Measurements from ENCODE around the gene BCAS3.

Gene BCAS3

DNA sequence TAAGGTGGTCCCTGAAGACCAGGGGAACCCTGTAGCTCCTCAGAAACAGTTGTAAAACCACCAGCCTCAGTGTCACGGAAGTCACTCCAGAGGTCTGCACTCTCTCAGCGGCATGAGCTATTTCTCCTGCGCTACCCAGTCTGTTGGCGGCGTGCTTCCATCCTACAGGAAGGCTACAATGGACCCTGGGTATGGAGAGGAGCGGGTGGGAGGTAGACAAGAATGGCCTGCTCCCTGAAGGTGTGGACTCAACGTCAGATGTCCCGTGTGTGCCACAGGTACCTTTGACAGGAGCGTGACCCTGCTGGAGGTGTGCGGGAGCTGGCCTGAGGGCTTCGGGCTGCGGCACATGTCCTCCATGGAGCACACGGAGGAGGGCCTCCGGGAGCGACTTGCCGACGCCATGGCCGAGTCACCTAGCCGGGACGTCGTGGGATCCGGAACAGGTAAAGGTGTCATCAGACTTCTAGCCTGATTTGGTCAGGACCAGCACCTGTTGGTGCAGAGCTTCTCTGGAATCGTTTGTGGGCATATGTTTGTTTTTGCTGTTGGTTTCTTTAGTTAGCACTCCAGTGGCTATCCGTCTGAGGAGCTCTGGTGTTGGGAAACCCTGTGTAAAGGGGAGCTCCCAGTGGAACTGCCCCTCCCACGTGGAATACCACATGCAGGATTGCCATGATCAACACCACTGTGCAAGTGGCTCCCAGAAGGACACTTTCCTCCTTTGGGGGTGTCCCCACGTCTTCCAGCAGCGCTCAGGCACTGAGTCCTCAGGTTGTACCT is 690.6 kb downstream of the BCAS3 start:
- CTCF ChIA-PET, result interaction anchor here (0.6 to 2.3 kb wide), 3 partner anchors 9 to 32 kb away, joined by 3 to 4 read pairs (median 4); no protein-coding TSS in a partner anchor
- TF ChIP-seq FOXK2 (IDR thresholded peaks at IDR 0.05) (no peak), ZNF384 (IDR thresholded peaks at IDR 0.05) (no peak), ARNT (IDR thresholded peaks at IDR 0.05) (no peak), L3MBTL2 (conservative IDR thresholded peaks at IDR 0.05) (no peak), FOXA1 (IDR thresholded peaks at IDR 0.05) (no peak), SP1 (IDR thresholded peaks at IDR 0.05) (no peak), SUZ12 (IDR thresholded peaks at IDR 0.05) (no peak), FOXM1 (IDR thresholded peaks at IDR 0.05; ENCODE audit: borderline replicate concordance) (no peak), HDGF (IDR thresholded peaks at IDR 0.05; ENCODE audit: borderline replicate concordance) (no peak)
- TF ChIP-seq, protein P1, sequence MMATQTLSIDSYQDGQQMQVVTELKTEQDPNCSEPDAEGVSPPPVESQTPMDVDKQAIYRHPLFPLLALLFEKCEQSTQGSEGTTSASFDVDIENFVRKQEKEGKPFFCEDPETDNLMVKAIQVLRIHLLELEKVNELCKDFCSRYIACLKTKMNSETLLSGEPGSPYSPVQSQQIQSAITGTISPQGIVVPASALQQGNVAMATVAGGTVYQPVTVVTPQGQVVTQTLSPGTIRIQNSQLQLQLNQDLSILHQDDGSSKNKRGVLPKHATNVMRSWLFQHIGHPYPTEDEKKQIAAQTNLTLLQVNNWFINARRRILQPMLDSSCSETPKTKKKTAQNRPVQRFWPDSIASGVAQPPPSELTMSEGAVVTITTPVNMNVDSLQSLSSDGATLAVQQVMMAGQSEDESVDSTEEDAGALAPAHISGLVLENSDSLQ (IDR thresholded peaks at IDR 0.05), result no peak
- no peak for DNase-seq (ENCODE audit: extremely low spot score)
- POLR2A ChIA-PET, result no interaction called here

DNA sequence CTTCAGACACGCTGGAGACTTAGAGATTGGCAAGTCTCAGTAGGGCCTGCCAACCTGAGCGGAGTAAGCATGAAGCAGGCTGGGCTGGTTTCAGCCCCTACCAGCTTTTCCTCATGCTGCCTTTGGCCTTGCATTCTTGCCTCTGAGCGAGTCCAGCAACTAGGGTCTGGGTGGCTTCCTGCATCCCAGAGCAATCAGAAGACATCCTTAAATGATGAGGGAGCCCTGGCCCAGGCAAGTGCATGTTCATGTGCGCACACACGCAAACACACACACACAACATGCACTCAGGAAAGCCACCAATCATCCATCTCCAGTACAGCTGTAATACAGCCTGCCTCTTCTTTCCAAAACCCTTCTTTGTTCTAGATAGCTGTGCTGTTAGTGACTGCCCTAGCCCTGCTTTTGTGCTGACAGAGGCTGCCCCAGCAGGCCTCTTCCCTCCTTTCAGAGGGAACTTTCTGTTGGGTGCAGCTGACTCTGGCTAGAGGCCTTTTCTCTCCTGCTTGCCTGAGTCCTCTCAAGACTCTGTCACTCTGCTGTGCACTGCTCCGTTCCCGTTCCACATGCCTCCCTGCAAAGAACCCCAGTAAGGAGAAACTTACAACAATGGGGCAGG is 691.3 kb downstream of the BCAS3 start:
- TF ChIP-seq SUZ12 (IDR thresholded peaks at IDR 0.05) (no peak), L3MBTL2 (conservative IDR thresholded peaks at IDR 0.05) (no peak), HDGF (IDR thresholded peaks at IDR 0.05; ENCODE audit: borderline replicate concordance) (no peak), SP1 (IDR thresholded peaks at IDR 0.05) (no peak), ELF4 (IDR thresholded peaks at IDR 0.05) (no peak), TARDBP (IDR thresholded peaks at IDR 0.05) (no peak), LEF1 (IDR thresholded peaks at IDR 0.05; ENCODE audit: borderline replicate concordance) (no peak), ZNF384 (IDR thresholded peaks at IDR 0.05) (no peak), ARNT (IDR thresholded peaks at IDR 0.05) (no peak), FOXA1 (IDR thresholded peaks at IDR 0.05) (no peak), BHLHE40 (IDR thresholded peaks at IDR 0.05; ENCODE audit: borderline replicate concordance) (no peak), NFRKB (IDR thresholded peaks at IDR 0.05) (no peak), CTBP1 (IDR thresholded peaks at IDR 0.05; ENCODE audit: borderline replicate concordance) (no peak)
- TF ChIP-seq, protein P1 (IDR thresholded peaks at IDR 0.05), result no peak
- ChIA-PET POLR2A (no interaction called here), CTCF (interaction anchor here (0.6 to 2.3 kb wide), 2 partner anchors 10 to 33 kb away, joined by 3 to 4 read pairs; no protein-coding TSS in a partner anchor)
- no peak for DNase-seq (ENCODE audit: extremely low spot score)

DNA sequence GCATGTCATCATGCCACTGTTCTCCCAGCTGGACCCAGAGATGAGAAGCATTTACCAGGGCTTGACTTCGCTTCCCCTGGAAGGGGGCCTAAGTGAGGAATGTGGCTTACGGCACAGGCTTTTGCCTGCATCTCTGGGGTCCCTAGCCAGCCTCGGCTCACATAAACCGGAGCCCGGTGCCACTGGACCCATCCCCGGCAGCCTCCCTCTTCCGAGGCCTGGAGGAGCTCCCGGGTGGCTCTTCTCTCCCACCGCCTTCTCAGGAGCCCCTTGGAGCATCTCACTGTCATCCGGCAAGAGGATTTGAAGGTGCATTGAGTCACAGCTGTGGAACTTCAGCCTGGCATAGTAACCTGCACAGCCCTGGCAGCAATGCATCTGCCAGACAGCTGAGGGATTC is 692.1 kb downstream of the BCAS3 start:
- TF ChIP-seq NFRKB (IDR thresholded peaks at IDR 0.05) (no peak), FOXA1 (IDR thresholded peaks at IDR 0.05) (no peak), CTBP1 (IDR thresholded peaks at IDR 0.05; ENCODE audit: borderline replicate concordance) (no peak)
- ChIA-PET POLR2A (no interaction called here), CTCF (no interaction called here)
- DNase-seq (ENCODE audit: extremely low spot score), result no peak

DNA sequence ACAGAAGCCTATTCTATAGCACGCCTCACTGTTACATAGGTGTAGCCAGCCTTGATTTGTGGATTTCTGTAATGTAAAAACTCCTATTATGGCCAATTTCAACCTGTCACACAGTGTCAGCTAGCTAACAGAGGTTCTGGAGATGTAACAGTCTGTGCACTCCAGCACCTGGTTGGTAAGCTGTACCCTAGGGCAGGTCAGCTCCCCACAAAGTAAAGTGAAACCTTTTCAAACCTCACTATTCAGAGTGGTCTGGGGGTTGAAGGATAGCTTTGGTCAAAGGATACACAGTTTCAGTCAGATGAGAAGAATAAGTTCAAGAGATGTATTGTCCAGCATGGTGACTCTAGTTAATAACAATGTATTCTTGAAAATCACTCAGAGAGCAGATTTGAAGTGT is 693.5 kb downstream of the BCAS3 start:
- no peak for DNase-seq (ENCODE audit: extremely low spot score)
- CTCF ChIA-PET, result interaction anchor here (1.0 kb wide), 1 partner anchor 14 kb away, joined by 3 read pairs; no protein-coding TSS in a partner anchor
- POLR2A ChIA-PET, result no interaction called here
- TF ChIP-seq FOXA1 (IDR thresholded peaks at IDR 0.05) (no peak), ARNT (IDR thresholded peaks at IDR 0.05) (no peak), SP1 (IDR thresholded peaks at IDR 0.05) (no peak), BHLHE40 (IDR thresholded peaks at IDR 0.05; ENCODE audit: borderline replicate concordance) (no peak), FOXM1 (IDR thresholded peaks at IDR 0.05; ENCODE audit: borderline replicate concordance) (no peak), CTBP1 (IDR thresholded peaks at IDR 0.05; ENCODE audit: borderline replicate concordance) (no peak), TARDBP (IDR thresholded peaks at IDR 0.05) (no peak), L3MBTL2 (conservative IDR thresholded peaks at IDR 0.05) (no peak), SUZ12 (IDR thresholded peaks at IDR 0.05) (no peak), ELF4 (IDR thresholded peaks at IDR 0.05) (no peak), FOXK2 (IDR thresholded peaks at IDR 0.05) (no peak), LEF1 (IDR thresholded peaks at IDR 0.05; ENCODE audit: borderline replicate concordance) (no peak), ZNF384 (IDR thresholded peaks at IDR 0.05) (no peak), HDGF (IDR thresholded peaks at IDR 0.05; ENCODE audit: borderline replicate concordance) (no peak), NFRKB (IDR thresholded peaks at IDR 0.05) (no peak)
- TF ChIP-seq, protein P1 (IDR thresholded peaks at IDR 0.05), result no peak

DNA sequence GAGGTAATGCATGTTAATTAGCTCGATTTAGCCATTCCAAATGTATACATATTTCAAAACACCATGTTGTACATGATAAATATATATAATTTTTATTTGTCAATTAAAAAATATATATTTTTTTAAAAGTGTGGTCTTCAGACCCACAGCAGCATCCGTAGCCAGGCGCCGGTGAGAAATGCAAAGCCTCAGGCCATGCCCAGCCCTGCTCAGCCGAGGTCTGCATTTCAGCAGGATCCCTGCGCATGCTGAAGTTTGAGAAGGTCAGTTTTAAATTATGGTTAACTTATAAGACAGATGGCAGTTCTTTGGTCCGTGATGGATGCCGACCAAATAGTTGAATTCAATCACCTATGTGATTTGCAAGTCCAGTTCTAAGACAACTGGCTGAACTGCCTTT is 694.0 kb downstream of the BCAS3 start:
- POLR2A ChIA-PET, result no interaction called here
- no peak for DNase-seq (ENCODE audit: extremely low spot score)
- CTCF ChIA-PET, result interaction anchor here (0.6 to 1.0 kb wide), 2 partner anchors 15 to 22 kb away, joined by 3 read pairs; no protein-coding TSS in a partner anchor
- no peak for TF ChIP-seq L3MBTL2 (conservative IDR thresholded peaks at IDR 0.05)
- TF ChIP-seq FOXA1 (IDR thresholded peaks at IDR 0.05), result no peak
- no peak for TF ChIP-seq FOXM1 (IDR thresholded peaks at IDR 0.05; ENCODE audit: borderline replicate concordance)
- TF ChIP-seq ELF4 (IDR thresholded peaks at IDR 0.05), result no peak
- no peak for TF ChIP-seq LEF1 (IDR thresholded peaks at IDR 0.05; ENCODE audit: borderline replicate concordance)
- TF ChIP-seq TARDBP (IDR thresholded peaks at IDR 0.05), result no peak
- TF ChIP-seq HDGF (IDR thresholded peaks at IDR 0.05; ENCODE audit: borderline replicate concordance), result no peak
- TF ChIP-seq SUZ12 (IDR thresholded peaks at IDR 0.05), result no peak
- TF ChIP-seq NFRKB (IDR thresholded peaks at IDR 0.05), result no peak
- TF ChIP-seq FOXK2 (IDR thresholded peaks at IDR 0.05), result no peak
- no peak for TF ChIP-seq BHLHE40 (IDR thresholded peaks at IDR 0.05; ENCODE audit: borderline replicate concordance)
- TF ChIP-seq ZNF384 (IDR thresholded peaks at IDR 0.05), result no peak
- no peak for TF ChIP-seq ARNT (IDR thresholded peaks at IDR 0.05)
- no peak for TF ChIP-seq SP1 (IDR thresholded peaks at IDR 0.05)
- TF ChIP-seq, protein P1 (IDR thresholded peaks at IDR 0.05), result no peak
- no peak for TF ChIP-seq CTBP1 (IDR thresholded peaks at IDR 0.05; ENCODE audit: borderline replicate concordance)
